SU-DHL-6 (cell line): ENCODE data around the gene SMARCAD1.

Experiments
- H2AFZ ChIP-seq: fragments of 200-600 bp; sonication (generic); 2 replicates; pipeline ENCODE4 v1.6.1; 2014; ENCODE audit warnings: low read depth, mild to moderate bottlenecking, moderate library complexity, mixed read lengths, antibody characterized with exemption, low read length; ENCODE audit not compliant: severe bottlenecking
- H3F3A ChIP-seq: fragments of 200-600 bp; shearing (Covaris generic); 2 replicates; pipeline ENCODE4 v1.6.0; 2016; ENCODE audit warnings: antibody characterized with exemption, mild to moderate bottlenecking; ENCODE audit not compliant: insufficient read depth
- H3K27ac ChIP-seq: fragments of 200-600 bp; sonication (generic); 2 replicates; pipeline ENCODE4 v1.5.1; 2016; ENCODE audit warnings: low read depth, mild to moderate bottlenecking, low read length, moderate library complexity, mixed read lengths
- H3K27me3 ChIP-seq: fragments of 200-600 bp; sonication (generic), shearing (Covaris generic); 2 replicates; pipeline ENCODE4 v1.6.0; 2014; ENCODE audit warnings: mild to moderate bottlenecking, low read length
- H3K36me3 ChIP-seq: fragments of 200-600 bp; sonication (generic); 2 replicates; pipeline ENCODE4 v1.6.1; 2014; ENCODE audit warnings: mild to moderate bottlenecking, low read length, mixed read lengths
- H3K4me2 ChIP-seq: fragments of 300-600, 200-600 bp; shearing (Covaris generic), sonication (generic); 2 replicates; pipeline ENCODE4 v1.6.0; 2014; ENCODE audit warnings: low read length, low read depth, mild to moderate bottlenecking; ENCODE audit not compliant: poor library complexity, severe bottlenecking
- H3K4me3 ChIP-seq: fragments of 200-600 bp; sonication (generic); 2 replicates; pipeline ENCODE4 v1.5.1; 2014; ENCODE audit warnings: antibody characterized with exemption, low read length, mild to moderate bottlenecking, mixed read lengths; ENCODE audit not compliant: insufficient read depth, poor library complexity, severe bottlenecking
- H3K79me2 ChIP-seq: fragments of 200-600 bp; sonication (generic); 2 replicates; pipeline ENCODE4 v1.6.1; 2014; ENCODE audit warnings: mild to moderate bottlenecking, low read length, moderate library complexity; ENCODE audit not compliant: insufficient read depth
- H3K9ac ChIP-seq: fragments of 200-600 bp; sonication (generic); 2 replicates; pipeline ENCODE4 v1.7.0; 2014; ENCODE audit warnings: mild to moderate bottlenecking, low read length
- H3K9me2 ChIP-seq: fragments of 200-600 bp; sonication (generic); replicated peaks from 2 replicates; pipeline ENCODE4 v1.6.1; 2014; ENCODE audit warnings: low read length; ENCODE audit not compliant: insufficient read depth
- H3K9me3 ChIP-seq: fragments of 200-600 bp; sonication (generic); 2 replicates; pipeline ENCODE4 v1.6.1; 2014; ENCODE audit warnings: low read length, mixed read lengths; ENCODE audit not compliant: insufficient read depth
- H4K20me1 ChIP-seq: fragments of 200-600 bp; sonication (generic); 2 replicates; pipeline ENCODE4 v1.6.1; 2014; ENCODE audit warnings: low read depth, mild to moderate bottlenecking, antibody characterized with exemption, low read length, moderate library complexity, mixed read lengths
- EZH2phosphoT487 ChIP-seq: fragments of 200-600 bp; sonication (generic), shearing (Covaris generic); conservative IDR thresholded peaks from 2 replicates; pipeline ENCODE4 v1.6.1; 2018; ENCODE audit warnings: mild to moderate bottlenecking, antibody characterized with exemption, low read length, moderate library complexity, mixed read lengths
- TF ChIP-seq, protein P1 (sequence below): fragments of 200-600 bp; sonication (generic); IDR thresholded peaks from one replicate; pipeline ENCODE4 v1.5.1; 2017; ENCODE audit warnings: antibody characterized with exemption, mild to moderate bottlenecking, low read length, moderate library complexity; ENCODE audit not compliant: insufficient read depth, poor library complexity, severe bottlenecking

The SMARCAD1 gene

DNA sequence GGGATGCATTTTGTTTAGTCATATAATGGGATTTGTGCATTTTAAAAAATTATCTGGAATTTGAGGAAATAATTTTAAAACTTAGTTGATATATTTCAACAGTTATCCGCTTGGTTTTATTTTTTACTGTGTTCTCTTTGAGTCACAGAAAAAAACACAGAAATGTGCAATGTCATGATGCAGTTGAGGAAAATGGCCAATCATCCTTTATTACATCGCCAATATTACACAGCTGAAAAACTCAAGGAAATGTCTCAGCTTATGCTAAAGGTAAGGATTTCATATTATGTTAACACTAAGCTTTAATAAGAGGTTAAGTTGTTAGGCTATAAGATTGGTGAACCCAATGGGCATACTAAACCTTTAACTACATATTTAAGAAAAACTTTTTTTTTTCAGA is 71.1 kb downstream of the SMARCAD1 start:
- H3K36me3 ChIP-seq = peaks cover 8% of the 10 kb centered on the region; the same call in 1 of the 2 replicates
- no peaks in the 10 kb centered on the region for H4K20me1 ChIP-seq
- H3K4me2 ChIP-seq = no peak overlapping the region
- H3K79me2 ChIP-seq = no peaks in the 10 kb centered on the region
- H3K9me3 ChIP-seq = no peaks in the 10 kb centered on the region
- H2AFZ ChIP-seq = no peak overlapping the region
- no peak overlapping the region for H3K4me3 ChIP-seq
- no peaks in the 10 kb centered on the region for H3K27me3 ChIP-seq
- H3K9ac ChIP-seq = no peak overlapping the region
- no peaks in the 10 kb centered on the region for H3F3A ChIP-seq
- H3K27ac ChIP-seq = no peak overlapping the region
- no peaks in the 10 kb centered on the region for H3K9me2 ChIP-seq
- TF ChIP-seq, protein P1, sequence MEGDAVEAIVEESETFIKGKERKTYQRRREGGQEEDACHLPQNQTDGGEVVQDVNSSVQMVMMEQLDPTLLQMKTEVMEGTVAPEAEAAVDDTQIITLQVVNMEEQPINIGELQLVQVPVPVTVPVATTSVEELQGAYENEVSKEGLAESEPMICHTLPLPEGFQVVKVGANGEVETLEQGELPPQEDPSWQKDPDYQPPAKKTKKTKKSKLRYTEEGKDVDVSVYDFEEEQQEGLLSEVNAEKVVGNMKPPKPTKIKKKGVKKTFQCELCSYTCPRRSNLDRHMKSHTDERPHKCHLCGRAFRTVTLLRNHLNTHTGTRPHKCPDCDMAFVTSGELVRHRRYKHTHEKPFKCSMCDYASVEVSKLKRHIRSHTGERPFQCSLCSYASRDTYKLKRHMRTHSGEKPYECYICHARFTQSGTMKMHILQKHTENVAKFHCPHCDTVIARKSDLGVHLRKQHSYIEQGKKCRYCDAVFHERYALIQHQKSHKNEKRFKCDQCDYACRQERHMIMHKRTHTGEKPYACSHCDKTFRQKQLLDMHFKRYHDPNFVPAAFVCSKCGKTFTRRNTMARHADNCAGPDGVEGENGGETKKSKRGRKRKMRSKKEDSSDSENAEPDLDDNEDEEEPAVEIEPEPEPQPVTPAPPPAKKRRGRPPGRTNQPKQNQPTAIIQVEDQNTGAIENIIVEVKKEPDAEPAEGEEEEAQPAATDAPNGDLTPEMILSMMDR = no peak
- no peak for TF ChIP-seq EZH2phosphoT487

- Histone ChIP-seq H3K27me3 (no peaks in the 10 kb centered on the region), H3K4me2 (no peak overlapping the region), H3F3A (no peaks in the 10 kb centered on the region), H3K4me3 (no peak overlapping the region), H3K27ac (no peak overlapping the region), H3K9me2 (no peaks in the 10 kb centered on the region), H3K9ac (no peak overlapping the region), H2AFZ (no peak overlapping the region), H3K36me3 (no peaks in the 10 kb centered on the region), H4K20me1 (no peaks in the 10 kb centered on the region), H3K9me3 (no peaks in the 10 kb centered on the region), H3K79me2 (no peaks in the 10 kb centered on the region)
- TF ChIP-seq, protein P1 = no peak
- TF ChIP-seq EZH2phosphoT487 = no peak
Measured at GRCh38 chr4:94284889-94285288, 77.2 kb downstream of the SMARCAD1 start.

DNA sequence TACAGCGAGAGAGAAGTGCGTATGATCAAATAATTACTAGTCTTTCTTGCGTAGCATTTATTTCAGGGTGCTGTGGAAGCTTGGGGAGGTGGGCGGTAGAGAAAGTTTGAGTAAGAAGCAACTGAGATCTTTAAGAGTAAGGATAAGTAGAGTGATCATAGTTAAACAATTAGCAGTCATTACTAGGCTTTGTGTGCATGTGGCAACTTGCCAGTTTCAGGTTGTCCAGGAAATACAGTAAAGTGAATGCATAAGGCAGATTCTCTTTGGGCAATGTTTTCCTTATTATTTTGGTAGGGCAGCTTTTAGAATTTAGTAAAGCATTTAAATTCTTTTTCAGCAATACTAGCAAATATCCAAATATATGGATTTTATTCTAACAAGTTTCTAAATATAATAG is 78.0 kb downstream of the SMARCAD1 start:
- H3K27me3 ChIP-seq = no peaks in the 10 kb centered on the region
- no peak overlapping the region for H3K4me3 ChIP-seq
- H3K9me2 ChIP-seq = no peaks in the 10 kb centered on the region
- no peak overlapping the region for H3K27ac ChIP-seq
- H3F3A ChIP-seq = no peaks in the 10 kb centered on the region
- H3K9me3 ChIP-seq = no peaks in the 10 kb centered on the region
- H2AFZ ChIP-seq = no peak overlapping the region
- H3K36me3 ChIP-seq = no peaks in the 10 kb centered on the region
- no peaks in the 10 kb centered on the region for H3K79me2 ChIP-seq
- TF ChIP-seq, protein P1 = no peak
- no peak for TF ChIP-seq EZH2phosphoT487
- H3K9ac ChIP-seq = no peak overlapping the region
- H3K4me2 ChIP-seq = no peak overlapping the region
- H4K20me1 ChIP-seq = no peaks in the 10 kb centered on the region
